DND-41 (cell line): Measurements from ENCODE around the gene PRKCD.

Source experiments
- CTCF ChIP-seq: IDR thresholded peaks from 2 replicates; pipeline ENCODE4 v1.5.1; 2012; ENCODE audit warnings: borderline replicate concordance, low read length, moderate library complexity, mild to moderate bottlenecking; ENCODE audit not compliant: poor library complexity, severe bottlenecking; ENCODE audit errors: extremely low read depth
- EZH2 ChIP-seq: IDR thresholded peaks from 3 replicates; pipeline ENCODE4 v1.6.1; 2012; ENCODE audit warnings: borderline replicate concordance, low read depth, mild to moderate bottlenecking, moderate library complexity, low read length, inconsistent platforms; ENCODE audit not compliant: severe bottlenecking

DNA sequence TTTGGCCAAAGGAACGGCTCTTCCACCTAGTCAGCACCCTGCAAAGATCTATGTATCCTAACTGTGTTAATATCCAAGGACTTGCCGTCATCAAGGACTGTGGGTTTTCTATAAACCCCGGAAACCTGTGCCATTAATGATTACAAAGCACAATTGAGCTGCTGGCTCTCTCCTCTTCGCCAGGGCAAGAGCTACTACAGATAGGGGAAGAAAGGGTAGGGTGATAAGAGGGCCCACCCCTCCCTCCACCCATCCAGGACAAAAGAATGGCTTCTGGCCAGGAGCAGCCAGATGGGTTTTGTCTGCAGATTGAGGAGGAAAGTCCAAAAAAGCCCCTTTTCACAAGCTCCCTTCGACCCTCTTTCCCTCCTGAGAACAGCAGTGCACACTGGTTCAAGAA, 40.7 kb upstream of the PRKCD start:
- no peak for TF ChIP-seq CTCF
- TF ChIP-seq EZH2: no peak
